ENCODE measurements around the gene GNB1L. TPM values are rescaled to one million over a fixed set of nuclear protein-coding genes. Genes with fewer than 3 reads are reported as not detected.

The GNB1L gene
- total RNA-seq, 2 donors from 2014 or later = 2.6 to 4.7 TPM

- H3K36me3 ChIP-seq = peaks cover 4% of the 10 kb centered on the region
- H3K9me3 ChIP-seq = no peaks in the 10 kb centered on the region
- H3K4me3 ChIP-seq = no peak overlapping the region
- peaks cover 0 to 26% of the 10 kb centered on the region in 2 donors for H3K4me1 ChIP-seq
- no peak overlapping the region for H3K27ac ChIP-seq
- no peak for TF ChIP-seq CTCF (IDR thresholded peaks at IDR 0.05)
- DNase-seq (ENCODE audit: low spot score) = no peak
- H3K27me3 ChIP-seq = no peaks in the 10 kb centered on the region
These were observed 20.4 kb upstream of the GNB1L start for GRCh38 chr22:19875061-19875530.

- H3K27ac ChIP-seq = no peak overlapping the region
These were observed 19.8 kb upstream of the GNB1L start for GRCh38 chr22:19874307-19875060.

GRCh38 chr22:19873960-19874306, 19.3 kb upstream of the GNB1L start:
- TF ChIP-seq CTCF (IDR thresholded peaks at IDR 0.05) = no peak
- Histone ChIP-seq H3K27me3 (no peaks in the 10 kb centered on the region), H3K9me3 (no peaks in the 10 kb centered on the region), H3K36me3 (no peaks in the 10 kb centered on the region), H3K4me1 (peaks cover 0 to 26% of the 10 kb centered on the region in 2 donors), H3K27ac (no peak overlapping the region), H3K4me3 (no peak overlapping the region)
- DNase-seq (ENCODE audit: low spot score) = no peak

More at GRCh38 chr22:19874307-19875060, 19.8 kb upstream of the GNB1L start:
- TF ChIP-seq CTCF (IDR thresholded peaks at IDR 0.05) = no peak
- Histone ChIP-seq H3K27me3 (no peaks in the 10 kb centered on the region), H3K4me3 (no peak overlapping the region), H3K4me1 (peaks cover 0 to 26% of the 10 kb centered on the region in 2 donors), H3K36me3 (no peaks in the 10 kb centered on the region), H3K9me3 (no peaks in the 10 kb centered on the region)
- no peak for DNase-seq (ENCODE audit: low spot score)

GRCh38 chr22:19873138-19873959, 18.7 kb upstream of the GNB1L start:
- Histone ChIP-seq H3K9me3 (no peaks in the 10 kb centered on the region), H3K27ac (no peak overlapping the region), H3K36me3 (no peaks in the 10 kb centered on the region), H3K27me3 (no peaks in the 10 kb centered on the region), H3K4me3 (no peak overlapping the region), H3K4me1 (peaks cover 0 to 26% of the 10 kb centered on the region in 2 donors)
- no peak for TF ChIP-seq CTCF (IDR thresholded peaks at IDR 0.05)
- no peak for DNase-seq (ENCODE audit: low spot score)

GRCh38 chr22:19872779-19873137, 18.1 kb upstream of the GNB1L start:
- Histone ChIP-seq H3K27ac (no peak overlapping the region), H3K9me3 (no peaks in the 10 kb centered on the region), H3K27me3 (no peaks in the 10 kb centered on the region), H3K4me1 (peaks cover 0 to 26% of the 10 kb centered on the region in 2 donors), H3K4me3 (no peak overlapping the region), H3K36me3 (no peaks in the 10 kb centered on the region)
- no peak for TF ChIP-seq CTCF (IDR thresholded peaks at IDR 0.05)
- no peak for DNase-seq (ENCODE audit: low spot score)

Data from right atrium auricular region (tissue), 2 donors.